ENCODE results near the gene CYFIP2.

Gene CYFIP2

DNA sequence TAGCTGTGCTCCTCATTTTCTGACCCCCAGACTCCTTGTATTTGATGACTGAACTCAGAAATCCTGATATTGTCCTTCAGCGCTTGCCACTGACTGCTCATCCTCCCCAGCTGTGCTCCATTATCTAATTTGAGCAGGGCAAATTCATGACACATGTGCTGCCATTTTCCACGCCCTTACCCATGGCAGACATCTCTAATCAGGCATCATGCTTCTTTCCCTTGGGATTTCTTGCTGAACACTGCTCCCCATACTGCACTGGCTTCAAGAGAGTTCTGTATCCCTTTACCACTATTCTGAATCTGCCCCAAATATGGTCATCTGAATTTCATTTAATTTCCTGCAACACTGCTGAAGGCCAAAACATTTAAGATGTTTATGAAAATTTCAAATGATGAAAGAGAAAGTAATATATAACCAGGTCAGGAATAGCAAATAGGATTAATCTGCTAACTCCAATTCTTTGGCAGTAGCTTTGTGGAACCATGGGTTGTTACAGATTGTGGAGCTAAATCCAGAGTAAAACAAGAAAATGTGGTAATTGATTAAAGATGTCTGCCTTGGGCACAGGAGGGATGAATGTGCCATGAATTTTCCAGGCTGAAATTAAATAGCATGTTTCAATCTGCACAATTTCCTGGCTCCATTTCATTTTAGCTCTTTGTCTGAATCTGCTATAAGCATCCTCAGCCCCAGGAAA lies 93.6 kb downstream of the CYFIP2 start:
- DNase-seq (ENCODE audit: extremely low spot score) = no peak
- CTCF ChIA-PET = interaction anchor here (0.5 kb wide), 1 partner anchor 47 kb away, joined by 3 read pairs; no protein-coding TSS in a partner anchor
- POLR2A ChIA-PET = no interaction called here
- no peak for TF ChIP-seq FOXK2 (IDR thresholded peaks at IDR 0.05)
- TF ChIP-seq ARNT (IDR thresholded peaks at IDR 0.05) = no peak
- TF ChIP-seq L3MBTL2 (conservative IDR thresholded peaks at IDR 0.05) = no peak
- no peak for TF ChIP-seq NFRKB (IDR thresholded peaks at IDR 0.05)
- no peak for TF ChIP-seq LEF1 (IDR thresholded peaks at IDR 0.05; ENCODE audit: borderline replicate concordance)
- no peak for TF ChIP-seq BHLHE40 (IDR thresholded peaks at IDR 0.05; ENCODE audit: borderline replicate concordance)
- no peak for TF ChIP-seq FOXA1 (IDR thresholded peaks at IDR 0.05)
- no peak for TF ChIP-seq CTBP1 (IDR thresholded peaks at IDR 0.05; ENCODE audit: borderline replicate concordance)
- no peak for TF ChIP-seq TARDBP (IDR thresholded peaks at IDR 0.05)
- TF ChIP-seq ZNF384 (IDR thresholded peaks at IDR 0.05) = no peak
- no peak for TF ChIP-seq SP1 (IDR thresholded peaks at IDR 0.05)
- no peak for TF ChIP-seq HDGF (IDR thresholded peaks at IDR 0.05; ENCODE audit: borderline replicate concordance)
- TF ChIP-seq FOXM1 (IDR thresholded peaks at IDR 0.05; ENCODE audit: borderline replicate concordance) = no peak
- no peak for TF ChIP-seq ELF4 (IDR thresholded peaks at IDR 0.05)
- TF ChIP-seq, protein P1, sequence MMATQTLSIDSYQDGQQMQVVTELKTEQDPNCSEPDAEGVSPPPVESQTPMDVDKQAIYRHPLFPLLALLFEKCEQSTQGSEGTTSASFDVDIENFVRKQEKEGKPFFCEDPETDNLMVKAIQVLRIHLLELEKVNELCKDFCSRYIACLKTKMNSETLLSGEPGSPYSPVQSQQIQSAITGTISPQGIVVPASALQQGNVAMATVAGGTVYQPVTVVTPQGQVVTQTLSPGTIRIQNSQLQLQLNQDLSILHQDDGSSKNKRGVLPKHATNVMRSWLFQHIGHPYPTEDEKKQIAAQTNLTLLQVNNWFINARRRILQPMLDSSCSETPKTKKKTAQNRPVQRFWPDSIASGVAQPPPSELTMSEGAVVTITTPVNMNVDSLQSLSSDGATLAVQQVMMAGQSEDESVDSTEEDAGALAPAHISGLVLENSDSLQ (IDR thresholded peaks at IDR 0.05) = no peak
- no peak for TF ChIP-seq SUZ12 (IDR thresholded peaks at IDR 0.05)

DNA sequence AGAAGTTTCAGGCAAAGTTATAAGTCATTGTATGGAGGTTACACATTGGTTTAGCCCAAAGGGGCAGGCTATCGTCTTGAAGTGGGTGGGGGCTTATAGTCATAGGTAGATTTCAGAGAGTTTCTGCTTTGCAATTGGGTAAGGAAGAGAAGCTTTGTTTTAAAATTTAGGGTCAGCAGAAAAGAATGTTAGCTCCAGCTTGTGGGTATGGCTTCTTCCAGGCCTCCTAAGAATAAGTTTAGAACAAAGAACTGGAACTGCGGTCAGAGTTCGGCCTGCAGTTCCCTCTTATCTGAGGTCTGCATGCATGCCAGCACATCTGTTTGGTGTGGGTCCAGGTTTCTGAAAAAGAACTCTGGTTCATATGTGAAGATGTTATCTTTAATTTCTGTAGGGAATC lies 96.1 kb downstream of the CYFIP2 start:
- TF ChIP-seq NFRKB (IDR thresholded peaks at IDR 0.05) (no peak), TARDBP (IDR thresholded peaks at IDR 0.05) (no peak), ARNT (IDR thresholded peaks at IDR 0.05) (no peak), FOXA1 (IDR thresholded peaks at IDR 0.05) (no peak), FOXK2 (IDR thresholded peaks at IDR 0.05) (no peak), ELF4 (IDR thresholded peaks at IDR 0.05) (no peak), CTBP1 (IDR thresholded peaks at IDR 0.05; ENCODE audit: borderline replicate concordance) (no peak), SP1 (IDR thresholded peaks at IDR 0.05) (no peak), LEF1 (IDR thresholded peaks at IDR 0.05; ENCODE audit: borderline replicate concordance) (no peak), L3MBTL2 (conservative IDR thresholded peaks at IDR 0.05) (no peak), HDGF (IDR thresholded peaks at IDR 0.05; ENCODE audit: borderline replicate concordance) (no peak), BHLHE40 (IDR thresholded peaks at IDR 0.05; ENCODE audit: borderline replicate concordance) (no peak), ZNF384 (IDR thresholded peaks at IDR 0.05) (no peak), SUZ12 (IDR thresholded peaks at IDR 0.05) (no peak), FOXM1 (IDR thresholded peaks at IDR 0.05; ENCODE audit: borderline replicate concordance) (no peak)
- TF ChIP-seq, protein P1 (IDR thresholded peaks at IDR 0.05) = no peak
- POLR2A ChIA-PET = no interaction called here
- CTCF ChIA-PET = interaction anchor here (0.6 to 1.5 kb wide), 2 partner anchors 19 to 71 kb away, joined by 3 read pairs; no protein-coding TSS in a partner anchor
- no peak for DNase-seq (ENCODE audit: extremely low spot score)

DNA sequence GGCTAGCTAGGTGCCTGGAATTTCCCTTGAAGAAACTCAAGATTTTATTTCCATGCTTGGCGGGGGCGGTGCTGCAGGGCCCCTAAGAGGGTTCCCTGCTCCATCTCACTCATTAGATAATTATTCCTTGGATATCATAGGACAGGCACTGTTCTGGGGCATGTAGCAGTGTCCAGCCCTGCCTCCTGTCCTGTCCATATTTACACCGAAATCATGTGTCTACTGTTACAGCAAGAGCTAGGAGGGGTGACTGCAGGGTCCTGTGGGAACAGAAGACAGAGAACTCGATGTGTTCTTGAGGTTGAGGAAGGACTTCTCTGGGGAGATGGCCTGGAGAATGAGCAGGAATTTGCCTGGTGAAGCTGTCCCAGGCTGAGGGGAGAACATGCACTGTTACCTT lies 96.6 kb downstream of the CYFIP2 start:
- POLR2A ChIA-PET = no interaction called here
- CTCF ChIA-PET = interaction anchor here (0.6 to 1.5 kb wide), 2 partner anchors 20 to 70 kb away, joined by 3 read pairs; no protein-coding TSS in a partner anchor
- TF ChIP-seq, protein P1 (IDR thresholded peaks at IDR 0.05) = no peak
- no peak for TF ChIP-seq ARNT (IDR thresholded peaks at IDR 0.05)
- TF ChIP-seq SP1 (IDR thresholded peaks at IDR 0.05) = no peak
- no peak for TF ChIP-seq HDGF (IDR thresholded peaks at IDR 0.05; ENCODE audit: borderline replicate concordance)
- TF ChIP-seq BHLHE40 (IDR thresholded peaks at IDR 0.05; ENCODE audit: borderline replicate concordance) = no peak
- TF ChIP-seq FOXK2 (IDR thresholded peaks at IDR 0.05) = no peak
- no peak for TF ChIP-seq L3MBTL2 (conservative IDR thresholded peaks at IDR 0.05)
- TF ChIP-seq SUZ12 (IDR thresholded peaks at IDR 0.05) = no peak
- TF ChIP-seq ZNF384 (IDR thresholded peaks at IDR 0.05) = no peak
- TF ChIP-seq FOXA1 (IDR thresholded peaks at IDR 0.05) = no peak
- no peak for TF ChIP-seq FOXM1 (IDR thresholded peaks at IDR 0.05; ENCODE audit: borderline replicate concordance)
- no peak for DNase-seq (ENCODE audit: extremely low spot score)

DNA sequence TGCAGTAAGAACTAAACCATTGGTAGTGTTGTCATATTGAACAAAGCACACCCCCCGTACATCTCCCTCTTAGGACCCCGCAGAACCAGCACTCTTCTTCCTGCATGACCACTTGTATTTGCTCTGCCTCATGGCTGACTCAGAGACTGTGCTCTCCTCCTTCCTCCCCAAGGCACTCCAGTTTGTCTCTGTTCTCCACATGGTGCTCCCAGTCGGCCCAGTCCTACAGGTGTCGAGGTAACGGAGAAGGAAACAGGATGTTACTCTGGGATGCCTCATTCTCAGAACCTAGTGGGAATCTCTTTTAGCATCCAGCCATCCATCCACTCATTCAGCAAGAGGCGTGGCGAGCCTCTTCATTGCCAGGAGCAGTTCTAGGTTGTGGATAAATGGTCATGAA lies 97.1 kb downstream of the CYFIP2 start:
- no peak for TF ChIP-seq HDGF (IDR thresholded peaks at IDR 0.05; ENCODE audit: borderline replicate concordance)
- TF ChIP-seq FOXK2 (IDR thresholded peaks at IDR 0.05) = no peak
- no peak for TF ChIP-seq ZNF384 (IDR thresholded peaks at IDR 0.05)
- TF ChIP-seq, protein P1 (IDR thresholded peaks at IDR 0.05) = no peak
- TF ChIP-seq SP1 (IDR thresholded peaks at IDR 0.05) = no peak
- no peak for TF ChIP-seq SUZ12 (IDR thresholded peaks at IDR 0.05)
- no peak for TF ChIP-seq ARNT (IDR thresholded peaks at IDR 0.05)
- no peak for TF ChIP-seq ELF4 (IDR thresholded peaks at IDR 0.05)
- TF ChIP-seq LEF1 (IDR thresholded peaks at IDR 0.05; ENCODE audit: borderline replicate concordance) = no peak
- POLR2A ChIA-PET = no interaction called here
- DNase-seq (ENCODE audit: extremely low spot score) = no peak
- CTCF ChIA-PET = no interaction called here

DNA sequence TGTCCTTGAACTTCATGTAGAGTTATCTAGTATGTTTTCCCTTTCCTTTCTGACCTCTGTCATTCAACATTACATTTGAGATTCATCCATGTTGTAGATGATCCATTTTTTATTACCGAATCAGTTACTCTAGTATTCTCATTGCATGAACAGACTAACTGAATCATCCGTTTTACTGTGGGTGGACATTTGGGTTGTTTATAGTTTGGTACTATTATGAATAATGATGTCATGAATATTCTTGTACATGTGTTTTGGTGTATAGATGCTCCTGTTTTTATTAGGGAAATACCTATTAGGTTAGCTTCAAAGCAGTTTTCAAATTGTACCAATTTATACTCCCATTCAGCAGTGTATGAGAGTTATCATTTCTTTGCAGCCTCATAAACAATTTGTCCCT lies 99.8 kb downstream of the CYFIP2 start:
- no peak for DNase-seq (ENCODE audit: extremely low spot score)
- CTCF ChIA-PET = interaction anchor here (0.8 kb wide), 1 partner anchor 374 kb away, joined by 3 read pairs; no protein-coding TSS in a partner anchor
- POLR2A ChIA-PET = no interaction called here
- TF ChIP-seq SP1 (IDR thresholded peaks at IDR 0.05) (no peak), BHLHE40 (IDR thresholded peaks at IDR 0.05; ENCODE audit: borderline replicate concordance) (no peak), ARNT (IDR thresholded peaks at IDR 0.05) (no peak), FOXK2 (IDR thresholded peaks at IDR 0.05) (no peak), HDGF (IDR thresholded peaks at IDR 0.05; ENCODE audit: borderline replicate concordance) (no peak), FOXM1 (IDR thresholded peaks at IDR 0.05; ENCODE audit: borderline replicate concordance) (no peak), SUZ12 (IDR thresholded peaks at IDR 0.05) (no peak), ZNF384 (IDR thresholded peaks at IDR 0.05) (no peak), ELF4 (IDR thresholded peaks at IDR 0.05) (no peak), NFRKB (IDR thresholded peaks at IDR 0.05) (no peak), LEF1 (IDR thresholded peaks at IDR 0.05; ENCODE audit: borderline replicate concordance) (no peak), TARDBP (IDR thresholded peaks at IDR 0.05) (no peak), FOXA1 (IDR thresholded peaks at IDR 0.05) (no peak), L3MBTL2 (conservative IDR thresholded peaks at IDR 0.05) (no peak), CTBP1 (IDR thresholded peaks at IDR 0.05; ENCODE audit: borderline replicate concordance) (no peak)
- TF ChIP-seq, protein P1 (IDR thresholded peaks at IDR 0.05) = no peak

Measured in HEK293T (cell line).